ENCODE data around the gene CTAG1A. TPM values are rescaled to one million over a fixed set of nuclear protein-coding genes. Genes with fewer than 3 reads are reported as not detected.
"Not testable (repeated sequence)": the region's sequence is repeated elsewhere in the genome, so short reads cannot be mapped to it uniquely, and the experiment has no call there.

CTAG1A gene
- total RNA-seq, 1 experiment from 2014 or later, result not detected

GRCh38 chrX:154605566-154605965 is 20.6 kb downstream of the CTAG1A start:
- no TSS peak for BruUV-seq (replicated peaks)
- CTCF ChIA-PET, result no interaction called here
- intact Hi-C loops (cut with micrococcal nuclease; ENCODE audit: unreplicated experiment), result no loop called here
- H3K9me3 Mint-ChIP-seq (ENCODE audit: low read depth, unreplicated experiment), result no peaks in the 10 kb centered on the region
- DNase-seq, result no peak
- no peaks in the 10 kb centered on the region for H3K36me3 Mint-ChIP-seq (ENCODE audit: insufficient read depth, unreplicated experiment)
- TF ChIP-seq, protein P1, sequence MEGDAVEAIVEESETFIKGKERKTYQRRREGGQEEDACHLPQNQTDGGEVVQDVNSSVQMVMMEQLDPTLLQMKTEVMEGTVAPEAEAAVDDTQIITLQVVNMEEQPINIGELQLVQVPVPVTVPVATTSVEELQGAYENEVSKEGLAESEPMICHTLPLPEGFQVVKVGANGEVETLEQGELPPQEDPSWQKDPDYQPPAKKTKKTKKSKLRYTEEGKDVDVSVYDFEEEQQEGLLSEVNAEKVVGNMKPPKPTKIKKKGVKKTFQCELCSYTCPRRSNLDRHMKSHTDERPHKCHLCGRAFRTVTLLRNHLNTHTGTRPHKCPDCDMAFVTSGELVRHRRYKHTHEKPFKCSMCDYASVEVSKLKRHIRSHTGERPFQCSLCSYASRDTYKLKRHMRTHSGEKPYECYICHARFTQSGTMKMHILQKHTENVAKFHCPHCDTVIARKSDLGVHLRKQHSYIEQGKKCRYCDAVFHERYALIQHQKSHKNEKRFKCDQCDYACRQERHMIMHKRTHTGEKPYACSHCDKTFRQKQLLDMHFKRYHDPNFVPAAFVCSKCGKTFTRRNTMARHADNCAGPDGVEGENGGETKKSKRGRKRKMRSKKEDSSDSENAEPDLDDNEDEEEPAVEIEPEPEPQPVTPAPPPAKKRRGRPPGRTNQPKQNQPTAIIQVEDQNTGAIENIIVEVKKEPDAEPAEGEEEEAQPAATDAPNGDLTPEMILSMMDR (IDR thresholded peaks at IDR 0.05; ENCODE audit: unreplicated experiment), result no peak
- peaks cover 25% of the 10 kb centered on the region for H3K4me1 Mint-ChIP-seq (ENCODE audit: low read depth, unreplicated experiment)
- no peak overlapping the region for H3K27ac Mint-ChIP-seq (ENCODE audit: unreplicated experiment)
- no peak overlapping the region for H3K4me3 Mint-ChIP-seq (ENCODE audit: low read depth, unreplicated experiment)
- H3K27me3 Mint-ChIP-seq (ENCODE audit: unreplicated experiment), result no peaks in the 10 kb centered on the region

GRCh38 chrX:154607370-154607769 is 22.4 kb downstream of the CTAG1A start:
- CTCF ChIA-PET, result no interaction called here
- Mint-ChIP-seq H3K27me3 (ENCODE audit: unreplicated experiment) (no peaks in the 10 kb centered on the region), H3K4me1 (ENCODE audit: low read depth, unreplicated experiment) (peaks cover 25% of the 10 kb centered on the region), H3K4me3 (ENCODE audit: low read depth, unreplicated experiment) (no peak overlapping the region), H3K27ac (ENCODE audit: unreplicated experiment) (no peak overlapping the region), H3K9me3 (ENCODE audit: low read depth, unreplicated experiment) (no peaks in the 10 kb centered on the region), H3K36me3 (ENCODE audit: insufficient read depth, unreplicated experiment) (no peaks in the 10 kb centered on the region)
- intact Hi-C loops (cut with micrococcal nuclease; ENCODE audit: unreplicated experiment), result no loop called here
- TF ChIP-seq, protein P1 (IDR thresholded peaks at IDR 0.05; ENCODE audit: unreplicated experiment), result no peak
- BruUV-seq (replicated peaks), result no TSS peak
- no peak for DNase-seq

GRCh38 chrX:154607976-154608375 is 23.0 kb downstream of the CTAG1A start:
- H3K4me3 Mint-ChIP-seq (ENCODE audit: low read depth, unreplicated experiment); H3K27ac Mint-ChIP-seq (ENCODE audit: unreplicated experiment); CTCF ChIA-PET; H3K36me3 Mint-ChIP-seq (ENCODE audit: insufficient read depth, unreplicated experiment); DNase-seq; BruUV-seq (replicated peaks); H3K9me3 Mint-ChIP-seq (ENCODE audit: low read depth, unreplicated experiment); intact Hi-C loops (cut with micrococcal nuclease; ENCODE audit: unreplicated experiment); H3K27me3 Mint-ChIP-seq (ENCODE audit: unreplicated experiment): not testable (repeated sequence)
- H3K4me1 Mint-ChIP-seq (ENCODE audit: low read depth, unreplicated experiment), result peaks cover 25% of the 10 kb centered on the region

- CTCF ChIA-PET; H3K36me3 Mint-ChIP-seq (ENCODE audit: insufficient read depth, unreplicated experiment); H3K27ac Mint-ChIP-seq (ENCODE audit: unreplicated experiment); H3K9me3 Mint-ChIP-seq (ENCODE audit: low read depth, unreplicated experiment); intact Hi-C loops (cut with micrococcal nuclease; ENCODE audit: unreplicated experiment); BruUV-seq (replicated peaks); H3K4me3 Mint-ChIP-seq (ENCODE audit: low read depth, unreplicated experiment); H3K27me3 Mint-ChIP-seq (ENCODE audit: unreplicated experiment); DNase-seq: not testable (repeated sequence)
- H3K4me1 Mint-ChIP-seq (ENCODE audit: low read depth, unreplicated experiment), result peaks cover 21% of the 10 kb centered on the region
These were observed 23.9 kb downstream of the CTAG1A start for GRCh38 chrX:154608823-154609222.

DNA sequence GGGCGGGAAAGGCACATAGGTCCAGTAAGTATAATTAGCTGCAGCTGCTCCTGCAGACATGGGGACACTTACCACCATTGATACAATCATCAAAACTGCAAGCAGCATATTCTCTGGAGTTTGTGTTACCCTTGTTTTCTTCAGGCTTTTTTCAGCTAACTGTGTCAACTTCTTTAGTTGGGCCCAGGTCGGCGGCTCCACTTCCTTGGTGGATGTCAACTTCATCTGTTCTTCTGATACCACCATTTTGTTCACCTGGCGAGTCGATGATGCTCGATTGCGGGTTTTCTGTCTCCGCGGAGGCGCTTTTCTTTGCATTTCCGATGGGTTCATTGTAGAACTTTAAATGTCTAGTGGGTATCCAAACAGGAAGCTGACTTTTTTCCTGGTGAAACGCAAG is 26.2 kb downstream of the CTAG1A start:
- H3K9me3 Mint-ChIP-seq (ENCODE audit: low read depth, unreplicated experiment); intact Hi-C loops (cut with micrococcal nuclease; ENCODE audit: unreplicated experiment); H3K27ac Mint-ChIP-seq (ENCODE audit: unreplicated experiment); BruUV-seq (replicated peaks); H3K4me3 Mint-ChIP-seq (ENCODE audit: low read depth, unreplicated experiment); H3K36me3 Mint-ChIP-seq (ENCODE audit: insufficient read depth, unreplicated experiment); H3K4me1 Mint-ChIP-seq (ENCODE audit: low read depth, unreplicated experiment); DNase-seq; CTCF ChIA-PET; H3K27me3 Mint-ChIP-seq (ENCODE audit: unreplicated experiment): not testable (repeated sequence)

- H3K4me1 Mint-ChIP-seq (ENCODE audit: low read depth, unreplicated experiment); H3K36me3 Mint-ChIP-seq (ENCODE audit: insufficient read depth, unreplicated experiment); BruUV-seq (replicated peaks); H3K27me3 Mint-ChIP-seq (ENCODE audit: unreplicated experiment); H3K4me3 Mint-ChIP-seq (ENCODE audit: low read depth, unreplicated experiment); intact Hi-C loops (cut with micrococcal nuclease; ENCODE audit: unreplicated experiment); CTCF ChIA-PET; H3K27ac Mint-ChIP-seq (ENCODE audit: unreplicated experiment); DNase-seq; H3K9me3 Mint-ChIP-seq (ENCODE audit: low read depth, unreplicated experiment): not testable (repeated sequence)
These were observed 28.7 kb downstream of the CTAG1A start for GRCh38 chrX:154613586-154613985.

GRCh38 chrX:154619182-154619581 is 34.2 kb downstream of the CTAG1A start, which contains the start of gene CTAG1B:
CTAG1B (minus strand) TSS chrX:154619282; CDS start chrX:154619218, 64 bp downstream.
- H3K27me3 Mint-ChIP-seq (ENCODE audit: unreplicated experiment); H3K27ac Mint-ChIP-seq (ENCODE audit: unreplicated experiment); H3K9me3 Mint-ChIP-seq (ENCODE audit: low read depth, unreplicated experiment); DNase-seq; H3K36me3 Mint-ChIP-seq (ENCODE audit: insufficient read depth, unreplicated experiment); CTCF ChIA-PET; intact Hi-C loops (cut with micrococcal nuclease; ENCODE audit: unreplicated experiment); H3K4me1 Mint-ChIP-seq (ENCODE audit: low read depth, unreplicated experiment); BruUV-seq (replicated peaks); H3K4me3 Mint-ChIP-seq (ENCODE audit: low read depth, unreplicated experiment): not testable (repeated sequence)

- CTCF ChIA-PET; DNase-seq; H3K9me3 Mint-ChIP-seq (ENCODE audit: low read depth, unreplicated experiment); H3K4me3 Mint-ChIP-seq (ENCODE audit: low read depth, unreplicated experiment); H3K27ac Mint-ChIP-seq (ENCODE audit: unreplicated experiment); H3K27me3 Mint-ChIP-seq (ENCODE audit: unreplicated experiment); intact Hi-C loops (cut with micrococcal nuclease; ENCODE audit: unreplicated experiment); BruUV-seq (replicated peaks); H3K4me1 Mint-ChIP-seq (ENCODE audit: low read depth, unreplicated experiment); H3K36me3 Mint-ChIP-seq (ENCODE audit: insufficient read depth, unreplicated experiment): not testable (repeated sequence)
These were observed 36.0 kb downstream of the CTAG1A start for GRCh38 chrX:154620767-154621414.

DNA sequence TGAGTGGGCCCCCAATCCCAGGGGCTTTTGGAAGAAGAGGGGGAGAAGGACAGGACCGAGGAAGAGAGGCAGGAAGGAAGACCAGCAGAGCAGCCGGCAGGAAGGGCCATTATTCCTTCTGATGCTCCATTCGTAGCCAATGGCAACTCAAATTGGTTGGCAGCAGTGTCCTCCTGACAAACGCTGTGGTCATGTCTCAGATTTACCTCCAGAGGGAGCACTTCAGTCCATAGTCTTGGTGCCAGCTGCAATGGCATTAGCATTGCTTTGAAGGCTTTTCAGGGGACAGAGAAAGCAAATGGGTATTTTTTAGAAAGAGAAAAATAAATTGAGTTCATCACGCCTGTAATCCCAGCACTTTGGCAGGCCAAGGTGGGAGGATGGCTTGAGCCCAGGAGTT is 44.0 kb downstream of the CTAG1A start:
- CTCF ChIA-PET; H3K9me3 Mint-ChIP-seq (ENCODE audit: low read depth, unreplicated experiment); intact Hi-C loops (cut with micrococcal nuclease; ENCODE audit: unreplicated experiment); H3K36me3 Mint-ChIP-seq (ENCODE audit: insufficient read depth, unreplicated experiment); H3K27me3 Mint-ChIP-seq (ENCODE audit: unreplicated experiment); DNase-seq; BruUV-seq (replicated peaks); H3K4me1 Mint-ChIP-seq (ENCODE audit: low read depth, unreplicated experiment); H3K27ac Mint-ChIP-seq (ENCODE audit: unreplicated experiment); H3K4me3 Mint-ChIP-seq (ENCODE audit: low read depth, unreplicated experiment): not testable (repeated sequence)

Measured in Calu3 (cell line).